HG03460 (cell line): ENCODE measurements around the gene CBARP.

Experiments used
- ATAC-seq: cut with Tn5 transposase; IDR thresholded peaks from one replicate; pipeline ENCODE4 v1.9.1; 2021; ENCODE audit not compliant: unreplicated experiment

Gene CBARP

GRCh38 chr19:1237754-1238368 lies at the start of gene CBARP:
Gene CBARP (minus strand): TSS chr19:1238005. CDS start chr19:1236100, 1,905 bp downstream.
- ATAC-seq, result no peak

- no peak for ATAC-seq
Measured at GRCh38 chr19:1286487-1287353, 48.9 kb upstream of the CBARP start.

GRCh38 chr19:1285737-1286360 lies 48.0 kb upstream of the CBARP start, which contains the start of gene EFNA2:
Gene EFNA2 (plus strand): TSS chr19:1285873. CDS start chr19:1286169, 296 bp downstream.
- no peak for ATAC-seq

- ATAC-seq, result no peak
Measured at GRCh38 chr19:1284979-1285736, 47.4 kb upstream of the CBARP start.

- ATAC-seq, result no peak
Measured at GRCh38 chr19:1284293-1284978, 46.6 kb upstream of the CBARP start.

GRCh38 chr19:1283917-1284292 lies 46.1 kb upstream of the CBARP start:
- ATAC-seq, result no peak

- ATAC-seq, result no peak
Measured at GRCh38 chr19:1283207-1283916, 45.6 kb upstream of the CBARP start.

GRCh38 chr19:1282588-1283206 lies 44.9 kb upstream of the CBARP start:
- no peak for ATAC-seq

GRCh38 chr19:1281569-1282287 lies 43.9 kb upstream of the CBARP start:
- ATAC-seq, result no peak

- no peak for ATAC-seq
Measured at GRCh38 chr19:1280636-1281568, 43.1 kb upstream of the CBARP start.

GRCh38 chr19:1279782-1280341 lies 42.1 kb upstream of the CBARP start:
- no peak for ATAC-seq

- ATAC-seq, result no peak
Measured at GRCh38 chr19:1278713-1279660, 41.2 kb upstream of the CBARP start.

- ATAC-seq, result no peak
Measured at GRCh38 chr19:1278074-1278473, 40.3 kb upstream of the CBARP start.

GRCh38 chr19:1277061-1277460 lies 39.3 kb upstream of the CBARP start:
- no peak for ATAC-seq

- ATAC-seq, result no peak
Measured at GRCh38 chr19:1276628-1277022, 38.8 kb upstream of the CBARP start.

GRCh38 chr19:1275976-1276627 lies 38.3 kb upstream of the CBARP start:
- no peak for ATAC-seq
